ENCODE measurements around the gene ZIC2.

- TF ChIP-seq CTCF (IDR thresholded peaks at IDR 0.05) (no peak), POLR2A (IDR thresholded peaks at IDR 0.05) (no peak)
Measured at GRCh38 chr13:99948907-99949678, 32.5 kb upstream of the ZIC2 start.
